ENCODE data around the gene HSD17B14. TPM values are rescaled to one million over a fixed set of nuclear protein-coding genes. Genes with fewer than 3 reads are reported as not detected.

Gene HSD17B14
- total and polyA plus RNA-seq, 2 of the 13 experiments (the other 11 are each of a cell fraction or from before 2014, with no cell fraction given), result 0.58 to 1.2 TPM

- TF ChIP-seq ZNF546 (CRISPR knock-in tag; conservative IDR thresholded peaks at IDR 0.05), result no peak
- TF ChIP-seq, protein P1, sequence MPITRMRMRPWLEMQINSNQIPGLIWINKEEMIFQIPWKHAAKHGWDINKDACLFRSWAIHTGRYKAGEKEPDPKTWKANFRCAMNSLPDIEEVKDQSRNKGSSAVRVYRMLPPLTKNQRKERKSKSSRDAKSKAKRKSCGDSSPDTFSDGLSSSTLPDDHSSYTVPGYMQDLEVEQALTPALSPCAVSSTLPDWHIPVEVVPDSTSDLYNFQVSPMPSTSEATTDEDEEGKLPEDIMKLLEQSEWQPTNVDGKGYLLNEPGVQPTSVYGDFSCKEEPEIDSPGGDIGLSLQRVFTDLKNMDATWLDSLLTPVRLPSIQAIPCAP (CRISPR knock-in tag; IDR thresholded peaks at IDR 0.05; ENCODE audit: low read depth), result no peak
- TF ChIP-seq, protein P2, sequence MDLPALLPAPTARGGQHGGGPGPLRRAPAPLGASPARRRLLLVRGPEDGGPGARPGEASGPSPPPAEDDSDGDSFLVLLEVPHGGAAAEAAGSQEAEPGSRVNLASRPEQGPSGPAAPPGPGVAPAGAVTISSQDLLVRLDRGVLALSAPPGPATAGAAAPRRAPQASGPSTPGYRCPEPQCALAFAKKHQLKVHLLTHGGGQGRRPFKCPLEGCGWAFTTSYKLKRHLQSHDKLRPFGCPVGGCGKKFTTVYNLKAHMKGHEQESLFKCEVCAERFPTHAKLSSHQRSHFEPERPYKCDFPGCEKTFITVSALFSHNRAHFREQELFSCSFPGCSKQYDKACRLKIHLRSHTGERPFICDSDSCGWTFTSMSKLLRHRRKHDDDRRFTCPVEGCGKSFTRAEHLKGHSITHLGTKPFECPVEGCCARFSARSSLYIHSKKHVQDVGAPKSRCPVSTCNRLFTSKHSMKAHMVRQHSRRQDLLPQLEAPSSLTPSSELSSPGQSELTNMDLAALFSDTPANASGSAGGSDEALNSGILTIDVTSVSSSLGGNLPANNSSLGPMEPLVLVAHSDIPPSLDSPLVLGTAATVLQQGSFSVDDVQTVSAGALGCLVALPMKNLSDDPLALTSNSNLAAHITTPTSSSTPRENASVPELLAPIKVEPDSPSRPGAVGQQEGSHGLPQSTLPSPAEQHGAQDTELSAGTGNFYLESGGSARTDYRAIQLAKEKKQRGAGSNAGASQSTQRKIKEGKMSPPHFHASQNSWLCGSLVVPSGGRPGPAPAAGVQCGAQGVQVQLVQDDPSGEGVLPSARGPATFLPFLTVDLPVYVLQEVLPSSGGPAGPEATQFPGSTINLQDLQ (CRISPR knock-in tag; IDR thresholded peaks at IDR 0.05), result no peak
- peak; percentile 83 for TF ChIP-seq ARNTL (CRISPR knock-in tag; IDR thresholded peaks at IDR 0.05)
- TF ChIP-seq FOSL1 (CRISPR knock-in tag; IDR thresholded peaks at IDR 0.05; ENCODE audit: borderline replicate concordance), result peak; percentile 65; the same call in 1 of the 2 replicates
- TF ChIP-seq ZNF24 (IDR thresholded peaks at IDR 0.05), result no peak
- TF ChIP-seq ZNF282 (IDR thresholded peaks at IDR 0.05; ENCODE audit: partially characterized antibody), result no peak
- no peak for TF ChIP-seq MEIS2 (CRISPR knock-in tag; IDR thresholded peaks at IDR 0.05)
- peak; percentile 56 for TF ChIP-seq NCOA2 (CRISPR knock-in tag; IDR thresholded peaks at IDR 0.05)
- TF ChIP-seq ZNF724P (CRISPR knock-in tag; IDR thresholded peaks at IDR 0.05; ENCODE audit: borderline replicate concordance), result no peak
- TF ChIP-seq HMGXB4 (CRISPR knock-in tag; IDR thresholded peaks at IDR 0.05; ENCODE audit: borderline replicate concordance in 1 of 2, low read depth in 1 of 2), result peak in 1 of 2 experiments; percentile 45; a peak in 1 of 4 replicates
- TF ChIP-seq RCOR2 (CRISPR knock-in tag; IDR thresholded peaks at IDR 0.05), result no peak
- no peak for TF ChIP-seq ETV6 (CRISPR knock-in tag; conservative IDR thresholded peaks at IDR 0.05)
- TF ChIP-seq TP53 (CRISPR knock-in tag; conservative IDR thresholded peaks at IDR 0.05), result no peak
- TF ChIP-seq ZSCAN5A (CRISPR knock-in tag; IDR thresholded peaks at IDR 0.05; ENCODE audit: borderline replicate concordance), result no peak
- TF ChIP-seq NCOA1 (CRISPR knock-in tag; IDR thresholded peaks at IDR 0.05), result no peak
- TF ChIP-seq ZNF547 (CRISPR knock-in tag; IDR thresholded peaks at IDR 0.05), result no peak
- TF ChIP-seq ZBTB3 (CRISPR knock-in tag; IDR thresholded peaks at IDR 0.05; ENCODE audit: borderline replicate concordance, low read depth), result no peak
- TF ChIP-seq, protein P3, sequence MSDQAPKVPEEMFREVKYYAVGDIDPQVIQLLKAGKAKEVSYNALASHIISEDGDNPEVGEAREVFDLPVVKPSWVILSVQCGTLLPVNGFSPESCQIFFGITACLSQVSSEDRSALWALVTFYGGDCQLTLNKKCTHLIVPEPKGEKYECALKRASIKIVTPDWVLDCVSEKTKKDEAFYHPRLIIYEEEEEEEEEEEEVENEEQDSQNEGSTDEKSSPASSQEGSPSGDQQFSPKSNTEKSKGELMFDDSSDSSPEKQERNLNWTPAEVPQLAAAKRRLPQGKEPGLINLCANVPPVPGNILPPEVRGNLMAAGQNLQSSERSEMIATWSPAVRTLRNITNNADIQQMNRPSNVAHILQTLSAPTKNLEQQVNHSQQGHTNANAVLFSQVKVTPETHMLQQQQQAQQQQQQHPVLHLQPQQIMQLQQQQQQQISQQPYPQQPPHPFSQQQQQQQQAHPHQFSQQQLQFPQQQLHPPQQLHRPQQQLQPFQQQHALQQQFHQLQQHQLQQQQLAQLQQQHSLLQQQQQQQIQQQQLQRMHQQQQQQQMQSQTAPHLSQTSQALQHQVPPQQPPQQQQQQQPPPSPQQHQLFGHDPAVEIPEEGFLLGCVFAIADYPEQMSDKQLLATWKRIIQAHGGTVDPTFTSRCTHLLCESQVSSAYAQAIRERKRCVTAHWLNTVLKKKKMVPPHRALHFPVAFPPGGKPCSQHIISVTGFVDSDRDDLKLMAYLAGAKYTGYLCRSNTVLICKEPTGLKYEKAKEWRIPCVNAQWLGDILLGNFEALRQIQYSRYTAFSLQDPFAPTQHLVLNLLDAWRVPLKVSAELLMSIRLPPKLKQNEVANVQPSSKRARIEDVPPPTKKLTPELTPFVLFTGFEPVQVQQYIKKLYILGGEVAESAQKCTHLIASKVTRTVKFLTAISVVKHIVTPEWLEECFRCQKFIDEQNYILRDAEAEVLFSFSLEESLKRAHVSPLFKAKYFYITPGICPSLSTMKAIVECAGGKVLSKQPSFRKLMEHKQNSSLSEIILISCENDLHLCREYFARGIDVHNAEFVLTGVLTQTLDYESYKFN (CRISPR knock-in tag; conservative IDR thresholded peaks at IDR 0.05), result peak; percentile 42
These were observed 55.5 kb downstream of the HSD17B14 start (continued) for GRCh38 chr19:48780631-48781391.

Data from HepG2 (cell line).